ENCODE results near the gene TUBB2B.

DNA sequence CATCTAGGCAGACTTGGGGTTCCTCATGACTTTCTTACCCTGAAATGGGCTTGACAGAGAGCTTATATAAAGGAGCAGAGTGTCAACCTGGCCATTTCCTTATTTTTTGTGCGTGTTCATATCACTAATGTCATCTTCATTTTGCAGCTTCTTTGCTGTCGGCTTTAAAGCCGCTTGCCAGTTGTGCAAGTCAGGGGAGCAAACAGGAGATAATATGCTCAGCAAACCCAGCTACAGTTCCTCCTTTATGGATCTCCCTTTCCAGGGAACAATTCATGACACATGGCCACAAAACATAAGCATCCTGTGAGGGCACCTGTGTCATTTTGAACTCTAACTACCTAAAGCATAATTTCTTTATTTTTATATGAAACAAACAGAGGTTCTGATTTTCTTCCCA is 6.5 kb upstream of the TUBB2B start:
- TF ChIP-seq, protein P1, sequence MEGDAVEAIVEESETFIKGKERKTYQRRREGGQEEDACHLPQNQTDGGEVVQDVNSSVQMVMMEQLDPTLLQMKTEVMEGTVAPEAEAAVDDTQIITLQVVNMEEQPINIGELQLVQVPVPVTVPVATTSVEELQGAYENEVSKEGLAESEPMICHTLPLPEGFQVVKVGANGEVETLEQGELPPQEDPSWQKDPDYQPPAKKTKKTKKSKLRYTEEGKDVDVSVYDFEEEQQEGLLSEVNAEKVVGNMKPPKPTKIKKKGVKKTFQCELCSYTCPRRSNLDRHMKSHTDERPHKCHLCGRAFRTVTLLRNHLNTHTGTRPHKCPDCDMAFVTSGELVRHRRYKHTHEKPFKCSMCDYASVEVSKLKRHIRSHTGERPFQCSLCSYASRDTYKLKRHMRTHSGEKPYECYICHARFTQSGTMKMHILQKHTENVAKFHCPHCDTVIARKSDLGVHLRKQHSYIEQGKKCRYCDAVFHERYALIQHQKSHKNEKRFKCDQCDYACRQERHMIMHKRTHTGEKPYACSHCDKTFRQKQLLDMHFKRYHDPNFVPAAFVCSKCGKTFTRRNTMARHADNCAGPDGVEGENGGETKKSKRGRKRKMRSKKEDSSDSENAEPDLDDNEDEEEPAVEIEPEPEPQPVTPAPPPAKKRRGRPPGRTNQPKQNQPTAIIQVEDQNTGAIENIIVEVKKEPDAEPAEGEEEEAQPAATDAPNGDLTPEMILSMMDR (conservative IDR thresholded peaks at IDR 0.05; ENCODE audit: low read depth in 2 of 2), result no peak
- no peak for TF ChIP-seq EZH2 (IDR thresholded peaks at IDR 0.05; ENCODE audit: low read depth, unreplicated experiment)
